GM11168 (cell line): ENCODE results near the gene SLC10A1.

ENCODE experiments used
- in situ Hi-C: fragments of 300-500 bp; cut with MboI; formaldehyde crosslinking; loops from one replicate; pipeline ENCODE4 v1.12.0; 2022; ENCODE audit warnings: low sequenced_read_pairs; ENCODE audit not compliant: unreplicated experiment

SLC10A1 gene

DNA sequence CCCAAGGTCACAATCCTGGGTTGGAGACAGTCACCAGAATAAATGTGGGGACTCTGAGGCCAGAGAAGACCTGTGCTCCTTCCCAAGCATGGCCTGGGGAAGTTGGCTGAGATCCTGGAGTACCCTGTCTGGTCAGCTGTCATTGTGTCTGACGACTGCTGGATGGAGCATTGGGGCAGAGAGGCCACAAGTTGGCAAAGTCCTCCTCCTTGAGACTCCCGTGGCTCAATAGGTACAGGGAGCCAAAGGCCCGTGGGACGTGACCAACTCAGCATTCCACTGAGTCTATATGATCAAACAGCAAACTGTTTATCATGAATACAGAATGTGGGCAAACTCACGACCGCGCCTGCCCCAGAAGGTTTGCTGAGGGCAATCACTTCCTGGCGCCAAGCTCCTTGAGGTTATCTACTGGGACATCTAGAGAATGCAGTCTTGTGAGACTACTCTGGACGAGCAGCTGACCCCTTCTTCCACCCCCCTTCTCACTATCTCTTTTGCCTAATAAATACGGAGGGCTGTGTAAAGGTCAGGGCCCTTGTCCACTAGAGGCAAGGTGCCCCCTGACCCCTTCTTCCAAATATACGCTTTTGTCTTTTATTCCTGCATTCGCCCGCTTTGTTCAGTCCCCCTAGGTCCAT lies 14.3 kb upstream of the SLC10A1 start:
- in situ Hi-C loops, result loop anchor here (25.0 kb wide), 1 partner anchor 501 kb away; no protein-coding TSS in a partner anchor

DNA sequence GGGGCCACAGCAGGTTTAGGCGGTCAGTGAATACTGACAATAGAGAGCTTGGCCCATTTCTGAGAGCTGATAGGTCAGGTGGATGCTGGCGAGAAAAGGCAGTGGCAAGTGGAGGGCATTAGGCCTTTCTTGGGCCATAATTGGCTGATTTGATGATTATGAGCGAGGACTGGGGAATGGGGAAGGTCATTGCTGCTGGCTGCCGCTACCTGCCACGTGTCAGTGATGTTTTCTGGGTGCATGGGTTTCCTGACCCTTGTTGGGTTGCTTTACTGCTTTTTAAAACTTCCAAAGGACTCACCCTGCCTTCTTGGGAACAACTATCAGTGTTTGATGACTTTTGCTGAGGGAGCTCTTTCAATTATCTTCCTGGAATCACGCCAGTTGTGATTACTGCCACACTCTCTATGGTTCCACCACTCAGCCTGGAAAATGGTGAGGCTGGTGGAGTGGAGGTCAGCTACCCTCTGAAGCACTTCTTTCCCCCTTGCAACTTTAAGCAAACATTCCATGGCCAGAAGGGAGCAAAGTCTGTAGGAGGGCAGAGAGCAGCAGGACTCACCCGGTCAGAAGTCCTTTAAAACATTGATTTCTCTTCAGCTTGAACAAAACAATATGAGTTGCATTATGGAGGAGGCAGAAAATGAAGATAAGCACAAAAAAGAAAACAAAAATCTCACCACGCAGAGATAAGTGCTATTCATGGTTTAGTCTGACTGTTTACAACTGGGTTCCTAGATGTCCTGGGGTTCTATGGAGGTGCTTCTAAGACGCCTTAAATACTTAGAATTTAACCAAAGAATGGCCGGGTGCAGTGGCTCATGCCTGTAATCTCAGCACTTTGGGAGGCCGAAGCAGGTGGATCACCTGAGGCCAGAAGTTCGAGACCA lies 12.1 kb upstream of the SLC10A1 start:
- in situ Hi-C loops, result loop anchor here (25.0 kb wide), 1 partner anchor 503 kb away; no protein-coding TSS in a partner anchor

DNA sequence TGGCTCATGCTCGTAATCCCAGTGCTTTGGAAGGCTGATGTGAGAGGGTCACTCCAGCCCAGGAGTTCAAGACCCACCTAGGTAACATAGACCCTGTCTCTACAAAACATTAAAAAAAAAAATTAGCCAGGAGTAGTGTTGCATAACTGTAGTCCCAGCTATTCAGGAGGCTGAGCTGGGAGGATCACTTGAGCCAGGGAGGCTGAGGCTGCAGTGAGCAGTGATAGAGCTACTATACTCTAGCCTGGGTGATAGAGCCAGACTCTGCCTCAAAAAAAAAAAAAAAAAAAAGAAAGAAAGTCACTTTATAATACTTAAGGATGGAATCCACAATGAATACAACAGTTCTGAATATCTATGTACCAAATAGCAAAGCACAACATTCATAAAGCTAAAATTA lies 10.2 kb upstream of the SLC10A1 start:
- in situ Hi-C loops, result loop anchor here (25.0 kb wide), 1 partner anchor 505 kb away; no protein-coding TSS in a partner anchor

DNA sequence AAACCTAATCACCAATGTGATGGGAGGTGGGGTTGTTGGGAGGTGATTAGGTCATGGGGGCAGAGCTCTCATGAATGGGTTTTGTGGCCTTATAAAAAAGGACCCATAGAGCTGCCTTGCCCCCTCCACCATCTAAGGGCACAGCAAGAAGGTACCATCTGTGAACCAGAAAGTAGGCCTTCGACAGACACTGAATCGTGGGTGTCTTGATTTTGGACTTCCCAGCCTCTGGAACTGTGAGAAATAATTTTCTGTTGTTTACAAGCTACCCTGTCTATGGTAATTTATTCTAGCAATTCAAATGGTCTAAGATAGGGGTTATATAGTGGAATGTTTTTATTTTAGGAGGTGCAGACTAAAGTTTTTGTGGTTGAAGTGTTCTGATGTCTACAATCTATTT lies 7.9 kb upstream of the SLC10A1 start:
- in situ Hi-C loops, result loop anchor here (25.0 kb wide), 1 partner anchor 507 kb away; no protein-coding TSS in a partner anchor

DNA sequence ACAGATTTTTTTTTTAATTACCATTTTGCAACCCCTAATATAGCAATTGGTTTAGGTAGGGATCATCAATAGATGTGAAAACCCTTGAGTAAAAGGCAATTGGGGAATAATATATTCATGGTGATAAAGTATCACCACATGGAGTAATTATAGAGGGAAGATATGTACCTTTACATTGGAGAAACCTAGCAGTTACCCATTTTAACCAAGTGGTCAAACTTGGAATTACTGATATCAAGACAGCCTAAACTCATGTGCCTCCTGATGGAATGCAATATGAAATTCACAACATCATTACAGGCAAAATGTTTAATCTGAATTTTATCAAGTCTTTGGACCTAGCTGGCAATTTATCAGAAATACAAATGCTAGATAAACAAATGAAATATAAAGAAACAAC lies 6.7 kb upstream of the SLC10A1 start:
- in situ Hi-C loops, result loop anchor here (25.0 kb wide), 1 partner anchor 509 kb away; no protein-coding TSS in a partner anchor

DNA sequence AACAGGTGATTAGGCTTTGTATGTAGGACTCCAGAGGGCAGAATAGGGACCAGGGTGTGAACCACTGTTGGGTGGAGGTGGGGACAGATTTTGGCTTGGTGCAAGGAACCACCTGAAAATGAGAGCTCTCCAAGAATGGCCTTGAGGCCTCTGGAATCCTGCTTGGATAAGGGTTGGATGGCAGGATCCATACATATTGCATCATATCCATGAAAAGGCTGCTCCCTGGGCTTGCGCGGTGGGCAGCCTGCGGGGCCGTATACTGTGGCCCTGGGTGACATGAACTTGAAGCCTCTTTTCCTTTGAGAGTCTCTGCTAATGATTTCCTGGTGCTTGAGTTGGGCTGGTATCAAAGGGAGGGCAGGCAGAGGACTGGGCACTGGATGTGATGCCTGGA lies 1.3 kb upstream of the SLC10A1 start:
- in situ Hi-C loops, result no loop called here

DNA sequence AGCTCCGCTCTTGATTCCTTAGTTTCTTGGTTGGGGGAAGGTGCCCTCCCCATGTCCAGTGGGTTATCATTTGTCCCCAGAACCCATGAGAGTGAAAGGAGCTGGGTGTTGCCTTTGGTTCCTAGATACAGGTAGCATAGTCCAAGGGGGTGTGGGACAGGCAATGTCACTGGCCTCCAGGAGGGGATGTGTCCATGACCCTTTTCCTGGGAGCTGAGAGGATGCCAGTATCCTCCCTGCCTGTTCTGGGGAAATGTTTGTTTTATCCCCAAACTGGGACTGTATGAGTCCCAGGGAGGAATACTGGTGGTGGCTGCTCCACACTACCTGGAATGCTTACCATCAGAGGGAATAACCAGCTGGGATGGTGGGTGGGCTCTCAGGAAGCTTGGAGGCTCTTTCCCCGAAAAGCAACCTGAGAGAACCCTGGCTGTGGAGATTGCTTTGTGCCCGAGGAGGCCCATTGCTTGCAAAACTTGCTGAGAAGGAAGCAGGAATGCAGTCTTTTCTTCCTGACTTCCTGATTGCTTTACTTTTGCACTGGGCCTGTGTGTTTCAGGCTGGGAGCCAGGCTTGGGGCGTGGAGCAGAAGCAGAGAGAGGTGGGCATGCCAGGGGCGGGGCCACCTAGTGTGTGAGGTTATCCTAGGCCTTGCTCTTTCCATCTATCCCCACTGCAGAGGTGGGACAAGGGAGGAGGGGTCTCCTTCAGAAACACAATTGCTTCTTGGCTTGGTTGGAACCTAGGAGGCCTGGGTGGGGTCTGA lies 715 bp upstream of the SLC10A1 start:
- in situ Hi-C loops, result no loop called here

DNA sequence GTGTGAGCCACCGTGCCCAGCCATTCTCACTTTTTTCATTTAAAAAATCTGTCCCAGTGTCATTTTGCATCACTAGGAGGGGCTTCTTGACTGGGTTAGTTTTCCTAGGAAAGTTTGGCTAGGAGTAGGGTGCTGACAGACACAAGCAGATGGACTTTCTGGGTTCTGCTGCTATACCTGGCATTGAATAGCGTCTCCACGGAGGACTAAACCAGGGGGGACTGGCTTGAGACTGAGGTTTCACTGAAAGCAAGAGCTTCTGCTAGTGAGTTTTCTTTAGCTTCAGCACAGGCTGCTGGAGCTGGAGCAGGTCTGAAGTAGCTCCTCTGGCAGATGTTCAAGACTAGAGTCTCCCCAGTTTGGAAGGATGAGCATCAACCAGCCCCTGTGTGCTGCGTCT lies 1.4 kb downstream of the SLC10A1 start:
- in situ Hi-C loops, result no loop called here

DNA sequence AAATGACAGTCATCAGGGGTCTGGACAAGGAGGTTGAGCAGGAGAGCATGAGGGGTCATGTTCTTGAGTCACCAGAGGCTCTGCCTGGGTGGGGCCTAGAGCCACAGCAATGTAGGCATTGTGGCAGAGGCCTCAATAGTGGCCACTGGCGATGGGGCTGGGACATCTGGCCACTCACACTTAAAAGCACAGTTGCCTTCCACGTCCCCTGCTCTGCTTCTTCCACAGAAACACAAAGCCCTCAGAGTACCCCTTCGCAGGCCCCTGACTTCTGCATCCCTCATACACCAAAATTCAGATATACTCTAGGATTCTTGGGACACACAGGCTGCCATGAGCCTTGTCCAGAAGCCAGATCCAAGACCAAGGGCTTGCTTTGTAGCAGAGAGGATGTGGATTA lies 2.2 kb downstream of the SLC10A1 start:
- in situ Hi-C loops, result no loop called here

DNA sequence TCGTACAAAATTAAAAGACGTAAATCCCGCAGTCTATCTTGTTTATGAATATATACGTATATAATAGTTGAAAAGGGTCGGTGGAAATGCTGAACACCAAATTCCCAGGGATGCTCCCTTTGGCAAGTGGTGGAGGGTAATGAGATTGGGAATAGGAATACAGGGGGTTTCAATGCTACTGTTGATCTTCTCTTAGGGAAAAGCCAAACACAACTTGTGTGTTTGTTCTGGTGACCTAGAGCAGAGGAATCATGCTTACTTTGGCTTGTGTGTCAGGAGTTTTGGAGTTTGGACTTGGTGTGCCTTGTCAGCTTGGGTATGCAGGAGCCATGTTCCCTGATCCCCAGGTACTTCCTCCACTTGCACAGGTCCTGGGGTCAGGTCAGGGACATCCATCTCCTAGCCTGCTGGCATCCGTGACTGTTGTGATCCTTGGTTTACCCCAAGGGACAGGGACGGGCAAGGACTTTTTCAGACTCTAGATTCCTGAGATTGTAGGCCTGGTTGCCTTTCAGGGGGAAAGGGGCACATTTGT lies 4.1 kb downstream of the SLC10A1 start:
- in situ Hi-C loops, result no loop called here

DNA sequence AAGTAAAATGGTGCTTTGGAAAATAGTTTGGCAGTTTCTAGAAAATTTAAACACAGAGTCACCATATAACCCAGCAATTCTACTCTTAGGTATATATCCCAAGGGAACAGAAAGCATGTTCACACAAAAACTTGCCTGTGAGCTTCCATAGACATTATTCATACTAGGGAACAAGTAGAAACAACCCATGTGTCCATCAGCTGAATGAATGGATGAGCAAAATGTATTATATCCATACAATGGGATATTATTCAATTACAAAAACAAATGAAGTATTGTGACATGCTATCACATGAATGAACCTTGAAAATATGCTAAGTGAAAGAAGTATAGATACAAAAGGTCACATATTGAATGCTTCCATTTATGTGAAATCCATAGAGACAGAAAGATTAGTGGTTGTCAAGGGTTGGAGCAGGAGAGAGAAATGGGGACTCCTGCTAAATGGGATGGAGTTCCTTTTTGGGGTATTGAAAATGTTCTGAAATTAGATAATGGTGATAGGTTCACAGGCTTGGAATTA lies 7.9 kb downstream of the SLC10A1 start:
- in situ Hi-C loops, result no loop called here

DNA sequence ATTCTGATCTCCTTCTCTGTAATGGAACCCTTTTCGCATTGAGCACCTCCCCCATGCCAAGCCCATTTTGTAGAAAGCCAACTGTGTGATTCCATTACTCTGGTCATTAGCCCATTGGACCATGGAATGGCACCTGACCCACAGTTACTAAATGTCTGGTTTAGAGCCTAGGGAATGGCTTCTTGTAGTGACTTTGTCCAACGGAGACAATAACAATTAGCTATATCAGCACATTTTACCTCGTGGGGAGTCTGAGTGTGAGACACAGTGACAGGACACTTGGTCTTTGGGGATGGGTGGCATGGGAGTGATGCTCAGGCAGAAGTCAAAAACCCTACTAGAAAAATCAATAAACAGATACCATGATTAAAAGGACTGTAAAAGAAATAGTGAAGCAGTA lies 10.4 kb downstream of the SLC10A1 start:
- in situ Hi-C loops, result no loop called here

DNA sequence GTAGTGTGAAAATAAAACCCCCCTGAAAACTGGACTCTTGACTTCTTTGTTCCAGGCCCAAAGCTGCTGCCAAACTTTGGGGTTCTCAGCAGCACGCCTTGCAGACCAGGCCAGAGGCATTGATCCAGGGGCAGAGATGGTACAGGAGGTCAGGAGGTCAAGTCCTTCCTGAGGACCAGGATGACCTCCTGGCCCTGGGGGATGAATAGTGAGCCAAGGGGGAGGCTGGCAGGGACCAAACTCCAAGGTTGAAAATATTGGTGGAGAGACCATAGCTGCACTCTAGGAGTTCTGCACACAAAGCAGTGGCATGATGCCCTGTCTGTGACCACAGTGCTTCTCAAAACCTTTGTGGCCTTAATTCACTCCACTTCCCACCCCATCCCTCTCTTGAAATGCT lies 12.1 kb downstream of the SLC10A1 start:
- in situ Hi-C loops, result no loop called here

DNA sequence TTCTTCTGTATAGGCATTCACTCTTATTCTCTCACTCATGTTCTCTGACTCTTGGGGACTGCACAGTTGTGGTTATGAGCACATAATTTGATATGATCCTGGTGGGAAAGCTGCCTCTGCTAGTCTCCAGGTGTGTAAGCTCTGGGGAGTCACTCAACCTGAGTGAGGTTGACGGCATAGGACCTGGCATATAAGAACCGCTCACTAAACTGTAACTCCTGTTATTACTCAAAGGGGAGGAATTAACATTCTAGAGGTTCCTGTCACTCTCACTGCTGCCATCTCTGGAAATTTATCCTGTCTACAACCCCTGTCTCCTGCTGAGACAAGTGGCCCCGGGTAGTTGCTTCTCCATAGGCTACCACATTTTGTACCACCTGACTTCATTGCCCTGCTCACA lies 16.1 kb downstream of the SLC10A1 start:
- in situ Hi-C loops, result no loop called here

DNA sequence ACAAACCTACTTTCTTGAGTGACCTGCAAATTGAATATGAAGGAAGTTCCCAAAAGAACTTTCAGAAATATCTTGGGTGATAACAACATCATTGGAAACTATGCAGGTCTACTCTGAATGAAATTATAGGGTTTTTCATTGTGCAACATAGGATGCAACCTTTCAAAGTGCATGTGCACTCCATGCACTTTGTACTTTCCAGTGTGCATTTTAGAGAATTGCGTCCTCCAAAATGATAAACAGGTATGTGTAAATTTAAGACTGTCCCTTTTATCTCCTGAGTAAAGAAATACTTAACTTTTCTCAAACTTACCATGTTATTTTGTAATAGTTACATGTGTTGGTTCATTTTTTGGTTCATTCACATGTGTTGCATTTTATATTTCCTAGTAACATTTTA lies 16.9 kb downstream of the SLC10A1 start:
- in situ Hi-C loops, result no loop called here

DNA sequence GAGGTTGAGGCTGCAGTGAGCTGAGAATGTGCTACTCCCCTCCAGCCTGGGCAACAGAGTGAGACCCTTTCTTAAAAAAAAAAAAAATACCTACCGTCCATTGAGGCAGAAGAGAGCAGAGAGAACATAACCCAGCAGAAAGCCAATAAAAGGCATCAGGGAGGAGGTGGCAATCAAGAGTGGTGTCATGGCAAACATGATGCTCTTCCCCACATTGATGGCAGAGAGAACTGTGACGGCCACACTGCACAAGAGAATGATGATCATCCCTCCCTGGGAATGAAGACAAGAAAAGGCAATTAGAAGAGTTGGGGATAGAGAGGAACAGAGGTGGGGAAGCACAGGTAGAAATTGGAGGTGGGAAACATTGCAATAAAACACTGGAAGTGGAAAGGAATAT lies 18.0 kb downstream of the SLC10A1 start:
- in situ Hi-C loops, result no loop called here

DNA sequence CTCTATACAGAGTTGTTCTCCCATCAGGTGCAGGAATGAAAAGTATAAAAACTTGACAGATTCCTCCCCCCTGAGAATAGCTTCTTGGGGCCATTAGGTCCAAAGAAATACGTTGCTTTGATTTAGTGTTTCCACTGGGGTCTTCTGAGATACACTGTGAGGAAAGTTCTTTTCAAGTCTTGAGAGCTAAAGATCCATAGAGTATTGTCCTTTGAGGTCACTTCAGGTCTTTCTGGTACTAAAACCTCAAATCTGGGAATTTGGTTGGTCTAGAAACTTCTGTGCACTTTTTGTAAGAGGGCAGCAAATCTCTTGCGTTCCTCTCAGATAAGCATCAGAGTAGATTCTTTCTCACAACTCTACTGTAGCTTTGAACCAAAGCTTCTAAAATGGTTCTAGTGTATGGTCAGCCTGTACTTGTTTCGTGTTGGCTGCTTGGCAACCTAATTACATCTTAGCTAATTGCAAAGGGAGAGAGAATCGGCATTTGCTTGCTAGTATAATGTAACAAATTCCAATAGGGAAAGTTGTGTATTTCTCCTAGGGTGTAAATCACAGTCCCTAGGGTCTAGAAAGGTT lies 20.1 kb downstream of the SLC10A1 start:
- in situ Hi-C loops, result no loop called here

DNA sequence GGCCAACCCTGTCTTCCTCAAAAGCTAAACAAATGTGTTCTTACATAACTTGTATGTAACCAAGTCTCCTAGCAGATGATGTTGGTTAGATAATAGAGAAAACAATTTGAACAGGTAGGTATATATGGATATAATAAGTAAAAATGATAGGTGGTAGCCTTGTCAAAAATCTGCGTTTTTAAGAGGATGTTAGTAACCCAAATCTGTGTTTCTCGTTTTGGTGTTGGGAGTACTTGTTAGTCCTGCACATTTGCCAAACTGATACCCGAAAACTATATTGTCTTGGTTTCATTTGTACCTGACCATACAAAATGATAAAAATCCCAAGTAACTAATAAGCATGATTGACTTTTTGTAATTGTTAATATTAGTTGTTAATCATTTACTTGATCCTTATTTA lies 22.0 kb downstream of the SLC10A1 start:
- in situ Hi-C loops, result no loop called here

DNA sequence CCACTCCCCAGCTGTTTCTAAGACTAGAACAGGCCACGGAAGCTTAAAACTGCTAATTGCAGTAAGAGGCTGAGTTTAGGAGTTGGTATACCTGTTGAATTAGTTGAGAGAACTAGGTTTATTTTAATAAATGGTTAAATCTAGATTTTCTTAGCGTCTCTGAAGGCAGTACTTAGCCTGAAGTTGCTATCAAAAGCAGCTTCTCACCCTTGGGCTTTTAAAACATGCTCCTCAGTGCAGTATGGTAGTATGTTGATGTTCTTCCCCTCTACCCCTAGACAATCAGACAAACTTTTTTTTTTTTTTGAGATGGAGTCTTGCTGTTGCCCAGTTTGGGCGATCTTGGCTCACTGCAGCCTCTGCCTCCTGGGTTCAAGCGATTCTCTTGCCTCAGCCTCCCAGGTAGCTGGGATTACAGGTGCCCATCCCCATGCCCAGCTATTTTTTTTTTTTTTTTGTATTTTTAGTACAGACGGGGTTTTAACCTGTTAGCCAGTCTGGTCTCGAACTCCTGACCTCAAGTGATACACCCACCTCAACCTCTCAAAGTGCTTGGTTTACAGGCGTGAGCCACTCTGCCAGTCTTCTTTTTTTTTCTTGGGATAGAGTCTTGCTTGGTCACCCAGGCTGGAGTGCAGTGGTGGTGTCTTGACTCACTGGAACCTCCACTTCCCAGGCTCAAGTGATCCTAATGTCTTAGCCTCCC lies 23.3 kb downstream of the SLC10A1 start:
- in situ Hi-C loops, result no loop called here
